ENCODE results near the gene SLC2A4RG.
A peak's percentile ranks its signal among the peaks of the same experiment; 100 is the strongest.

The SLC2A4RG gene

DNA sequence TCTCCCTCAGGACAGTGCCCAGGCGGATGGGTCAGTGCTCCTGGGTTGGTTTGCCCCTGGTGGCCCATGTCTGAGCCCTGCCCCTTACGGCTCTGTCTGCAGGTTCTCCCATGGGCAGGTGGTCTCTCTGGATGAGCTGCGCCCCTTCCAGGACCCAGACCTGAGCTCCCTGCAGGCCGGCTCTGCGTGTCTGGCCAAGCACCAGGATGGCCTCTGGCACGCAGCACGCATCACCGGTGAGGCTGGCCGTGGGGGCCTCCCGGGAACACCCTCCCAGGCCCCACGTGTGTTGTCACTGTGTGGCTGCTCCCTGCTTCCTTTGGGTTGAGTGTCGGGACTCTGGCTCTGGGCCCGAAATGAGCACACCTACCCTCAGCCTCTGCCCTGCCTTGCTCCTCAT is 6.5 kb upstream of the SLC2A4RG start:
- no peaks in the 10 kb centered on the region for H3K4me1 ChIP-seq (ENCODE audit: insufficient read depth, poor library complexity, severe bottlenecking)
- H3K27ac ChIP-seq (ENCODE audit: poor library complexity, severe bottlenecking): no peak overlapping the region
- H3K9me3 ChIP-seq (ENCODE audit: severe bottlenecking): no peaks in the 10 kb centered on the region
- no peak overlapping the region for H3K4me3 ChIP-seq (ENCODE audit: severe bottlenecking)
- no peak for ATAC-seq (ENCODE audit: low read depth)
- H3K27me3 ChIP-seq (ENCODE audit: insufficient read depth, poor library complexity, severe bottlenecking): no peaks in the 10 kb centered on the region
- DNase-seq (ENCODE audit: low spot score): peak; percentile 87
- TF ChIP-seq, protein P1, sequence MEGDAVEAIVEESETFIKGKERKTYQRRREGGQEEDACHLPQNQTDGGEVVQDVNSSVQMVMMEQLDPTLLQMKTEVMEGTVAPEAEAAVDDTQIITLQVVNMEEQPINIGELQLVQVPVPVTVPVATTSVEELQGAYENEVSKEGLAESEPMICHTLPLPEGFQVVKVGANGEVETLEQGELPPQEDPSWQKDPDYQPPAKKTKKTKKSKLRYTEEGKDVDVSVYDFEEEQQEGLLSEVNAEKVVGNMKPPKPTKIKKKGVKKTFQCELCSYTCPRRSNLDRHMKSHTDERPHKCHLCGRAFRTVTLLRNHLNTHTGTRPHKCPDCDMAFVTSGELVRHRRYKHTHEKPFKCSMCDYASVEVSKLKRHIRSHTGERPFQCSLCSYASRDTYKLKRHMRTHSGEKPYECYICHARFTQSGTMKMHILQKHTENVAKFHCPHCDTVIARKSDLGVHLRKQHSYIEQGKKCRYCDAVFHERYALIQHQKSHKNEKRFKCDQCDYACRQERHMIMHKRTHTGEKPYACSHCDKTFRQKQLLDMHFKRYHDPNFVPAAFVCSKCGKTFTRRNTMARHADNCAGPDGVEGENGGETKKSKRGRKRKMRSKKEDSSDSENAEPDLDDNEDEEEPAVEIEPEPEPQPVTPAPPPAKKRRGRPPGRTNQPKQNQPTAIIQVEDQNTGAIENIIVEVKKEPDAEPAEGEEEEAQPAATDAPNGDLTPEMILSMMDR (IDR thresholded peaks at IDR 0.05; ENCODE audit: poor library complexity, severe bottlenecking): no peak
- peaks cover 51% of the 10 kb centered on the region for H3K36me3 ChIP-seq (ENCODE audit: low read depth)

DNA sequence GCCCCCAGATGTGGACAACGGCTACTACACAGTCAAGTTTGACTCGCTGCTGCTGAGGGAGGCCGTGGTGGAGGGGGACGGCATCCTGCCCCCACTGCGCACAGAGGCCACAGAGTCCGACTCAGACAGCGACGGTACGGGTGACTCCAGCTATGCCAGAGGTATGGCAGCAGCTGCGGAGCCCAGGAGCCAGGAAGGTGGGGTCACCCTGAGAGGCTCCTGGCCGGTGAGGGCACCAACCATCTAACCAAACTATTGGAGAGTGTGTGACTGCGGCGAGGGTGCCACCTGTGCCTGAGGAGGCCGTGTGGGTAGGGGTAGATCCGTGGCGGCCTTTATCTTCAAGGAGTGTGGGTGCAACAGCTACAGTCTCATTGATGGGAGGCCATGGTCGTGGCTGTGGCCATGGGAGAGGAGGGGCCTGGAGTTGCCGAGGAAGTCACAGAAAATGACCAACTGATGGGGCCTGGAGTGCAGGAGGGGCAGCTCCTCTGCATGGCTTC is 5.9 kb upstream of the SLC2A4RG start:
- Histone ChIP-seq H3K27ac (ENCODE audit: poor library complexity, severe bottlenecking) (no peak overlapping the region), H3K36me3 (ENCODE audit: low read depth) (peaks cover 48% of the 10 kb centered on the region), H3K27me3 (ENCODE audit: insufficient read depth, poor library complexity, severe bottlenecking) (no peaks in the 10 kb centered on the region), H3K4me1 (ENCODE audit: insufficient read depth, poor library complexity, severe bottlenecking) (no peaks in the 10 kb centered on the region), H3K4me3 (ENCODE audit: severe bottlenecking) (no peak overlapping the region), H3K9me3 (ENCODE audit: severe bottlenecking) (no peaks in the 10 kb centered on the region)
- TF ChIP-seq, protein P1 (IDR thresholded peaks at IDR 0.05; ENCODE audit: poor library complexity, severe bottlenecking): no peak
- DNase-seq (ENCODE audit: low spot score): peak; percentile 84
- no peak for ATAC-seq (ENCODE audit: low read depth)

DNA sequence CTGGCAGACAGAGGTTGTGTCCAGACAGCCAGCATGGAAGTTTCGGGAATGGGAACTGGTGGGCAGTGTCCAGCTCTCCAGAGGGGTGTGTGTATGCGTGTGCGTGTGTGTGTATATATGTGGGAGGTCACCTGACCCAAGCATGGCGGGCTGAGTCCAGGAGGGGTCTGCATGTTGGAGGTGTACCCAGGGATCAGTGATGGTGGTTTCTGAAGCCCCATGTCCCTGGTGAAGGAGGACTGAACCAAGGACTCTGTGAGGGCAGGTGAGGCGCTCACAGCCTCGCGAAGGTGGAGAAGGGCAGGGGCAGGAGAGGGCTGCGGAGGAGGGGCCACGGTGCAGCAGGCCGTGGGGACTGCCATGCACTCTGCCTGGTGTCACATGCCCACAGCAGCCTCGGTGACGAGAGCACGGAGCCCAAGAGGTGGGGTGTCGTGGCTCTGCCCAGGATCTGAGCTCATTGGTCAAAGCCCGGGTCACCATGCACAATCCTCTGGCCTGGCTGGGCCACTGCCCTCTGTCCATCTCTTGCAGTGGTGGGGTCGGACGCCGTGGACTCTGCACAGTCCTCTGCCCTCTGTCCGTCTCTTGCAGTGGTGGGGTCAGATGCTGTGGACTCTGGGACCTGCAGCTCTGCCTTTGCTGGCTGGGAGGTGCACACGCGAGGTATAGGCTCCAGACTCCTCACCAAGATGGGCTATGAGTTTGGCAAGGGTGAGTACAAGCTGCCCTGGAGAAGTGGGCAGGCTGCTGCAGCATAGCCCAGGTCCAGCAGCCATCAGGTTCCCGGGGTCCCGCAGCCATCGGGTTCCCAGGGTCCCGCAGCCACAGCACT is 5.2 kb upstream of the SLC2A4RG start:
- Histone ChIP-seq H3K36me3 (ENCODE audit: low read depth) (peaks cover 44% of the 10 kb centered on the region), H3K9me3 (ENCODE audit: severe bottlenecking) (no peaks in the 10 kb centered on the region), H3K4me1 (ENCODE audit: insufficient read depth, poor library complexity, severe bottlenecking) (no peaks in the 10 kb centered on the region), H3K27me3 (ENCODE audit: insufficient read depth, poor library complexity, severe bottlenecking) (no peaks in the 10 kb centered on the region), H3K4me3 (ENCODE audit: severe bottlenecking) (no peak overlapping the region), H3K27ac (ENCODE audit: poor library complexity, severe bottlenecking) (no peak overlapping the region)
- DNase-seq (ENCODE audit: low spot score) (peak; percentile 84), ATAC-seq (ENCODE audit: low read depth) (no peak)
- TF ChIP-seq, protein P1 (IDR thresholded peaks at IDR 0.05; ENCODE audit: poor library complexity, severe bottlenecking): no peak

DNA sequence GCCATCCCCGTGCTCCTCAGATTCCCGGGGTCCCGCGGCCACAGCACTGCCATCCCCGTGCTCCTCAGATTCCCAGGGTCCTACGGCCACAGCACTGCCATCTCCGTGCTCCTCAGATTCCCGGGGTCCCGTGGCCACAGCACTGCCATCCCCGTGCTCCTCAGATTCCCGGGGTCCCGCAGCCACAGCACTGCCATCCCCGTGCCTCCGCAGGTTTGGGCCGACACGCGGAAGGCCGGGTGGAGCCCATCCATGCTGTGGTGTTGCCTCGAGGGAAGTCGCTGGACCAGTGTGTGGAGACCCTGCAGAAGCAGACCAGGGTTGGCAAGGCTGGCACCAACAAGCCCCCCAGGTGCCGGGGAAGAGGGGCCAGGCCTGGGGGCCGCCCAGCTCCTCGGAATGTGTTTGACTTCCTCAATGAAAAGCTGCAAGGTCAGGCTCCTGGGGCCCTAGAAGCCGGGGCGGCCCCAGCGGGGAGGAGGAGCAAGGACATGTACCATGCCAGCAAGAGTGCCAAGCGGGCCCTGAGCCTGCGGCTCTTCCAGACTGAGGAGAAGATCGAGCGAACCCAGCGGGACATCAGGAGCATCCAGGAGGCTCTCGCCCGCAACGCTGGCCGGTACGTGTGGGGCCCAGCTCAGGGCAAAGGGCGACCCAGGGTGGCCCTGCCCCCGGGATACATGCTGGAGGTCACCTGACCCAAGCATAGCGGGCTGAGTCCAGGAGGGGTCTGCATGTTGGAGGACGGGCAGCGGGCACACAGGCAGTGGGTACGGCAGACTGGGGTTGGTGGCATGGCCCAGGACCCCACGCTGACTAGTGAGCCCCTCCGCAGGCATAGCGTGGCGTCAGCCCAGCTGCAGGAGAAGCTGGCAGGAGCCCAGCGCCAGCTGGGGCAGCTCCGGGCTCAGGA is 4.4 kb upstream of the SLC2A4RG start:
- no peak overlapping the region for H3K4me3 ChIP-seq (ENCODE audit: severe bottlenecking)
- H3K4me1 ChIP-seq (ENCODE audit: insufficient read depth, poor library complexity, severe bottlenecking): no peaks in the 10 kb centered on the region
- H3K27ac ChIP-seq (ENCODE audit: poor library complexity, severe bottlenecking): no peak overlapping the region
- TF ChIP-seq, protein P1 (IDR thresholded peaks at IDR 0.05; ENCODE audit: poor library complexity, severe bottlenecking): no peak
- no peaks in the 10 kb centered on the region for H3K9me3 ChIP-seq (ENCODE audit: severe bottlenecking)
- no peaks in the 10 kb centered on the region for H3K27me3 ChIP-seq (ENCODE audit: insufficient read depth, poor library complexity, severe bottlenecking)
- H3K36me3 ChIP-seq (ENCODE audit: low read depth): peaks cover 37% of the 10 kb centered on the region
- ATAC-seq (ENCODE audit: low read depth) (no peak), DNase-seq (ENCODE audit: low spot score) (peak; percentile 91)

Data from RWPE2 (cell line).